Mucosa of descending colon (tissue), 3 donors: ENCODE results near the gene SLIT3. TPM values are rescaled to one million over a fixed set of nuclear protein-coding genes. Genes with fewer than 3 reads are reported as not detected.

ENCODE experiments used
- ATAC-seq: fragments of 200-7000 bp; cut with Tn5 transposase; one replicate; pipeline ENCODE4 v1.9.1; 2020; ENCODE audit warnings: mild to moderate bottlenecking, moderate library complexity
- DNase-seq, 3 donors: peaks; one replicate each; pipeline ENCODE4 v3.0.0-alpha.2; 2020
- H3K36me3 ChIP-seq: fragments of 200-600 bp; one replicate; pipeline ENCODE4 v1.8.0; 2021; ENCODE audit warnings: low read depth, mild to moderate bottlenecking
- H3K4me1 ChIP-seq: fragments of 200-600 bp; one replicate; pipeline ENCODE4 v1.8.0; 2021; ENCODE audit warnings: low read depth, mild to moderate bottlenecking
- H3K4me3 ChIP-seq: fragments of 200-600 bp; one replicate; pipeline ENCODE4 v1.8.0; 2021; ENCODE audit warnings: mild to moderate bottlenecking
- H3K9me3 ChIP-seq: fragments of 200-600 bp; one replicate; pipeline ENCODE4 v1.8.0; 2021; ENCODE audit warnings: mild to moderate bottlenecking
- intact Hi-C, 2 donors: fragments of 100-400 bp; cut with DNase I in 1 of 2; cut with micrococcal nuclease in 1 of 2; formaldehyde crosslinking; loops; one replicate each; pipeline versions ENCODE4 v1.11.0 to v1.11.1; 2022; cut with DNase I, micrococcal nuclease
- total RNA-seq, 3 donors: library from RNA; stranded (reverse); fragmentation: NEBNext Ultra II Directional in 2 of 3; extraction: Animal tissue kit (Norgen Biotek cat#: 25700) in 2 of 3; gene quantifications; one replicate each; pipeline versions ENCODE4 v1.2.1 to v1.2.4, GENCODE V29; 2021 to 2023
- TF ChIP-seq, protein P1 (sequence below): fragments of 200-600 bp; IDR thresholded peaks from one replicate; pipeline ENCODE4 v1.8.0; 2022; ENCODE audit warnings: antibody characterized with exemption, mild to moderate bottlenecking
- donor health status: DM: no; HTN: no; CAD: no; lungs with moderate emphysema.
- donor health status: DM: no; HTN: no; CAD: no.
- donor health status: DM: no; HTN: yes; CAD: no.

Gene SLIT3
- total RNA-seq, 3 donors from 2014 or later, result 4.2 to 25.5 (median 16.1) TPM

DNA sequence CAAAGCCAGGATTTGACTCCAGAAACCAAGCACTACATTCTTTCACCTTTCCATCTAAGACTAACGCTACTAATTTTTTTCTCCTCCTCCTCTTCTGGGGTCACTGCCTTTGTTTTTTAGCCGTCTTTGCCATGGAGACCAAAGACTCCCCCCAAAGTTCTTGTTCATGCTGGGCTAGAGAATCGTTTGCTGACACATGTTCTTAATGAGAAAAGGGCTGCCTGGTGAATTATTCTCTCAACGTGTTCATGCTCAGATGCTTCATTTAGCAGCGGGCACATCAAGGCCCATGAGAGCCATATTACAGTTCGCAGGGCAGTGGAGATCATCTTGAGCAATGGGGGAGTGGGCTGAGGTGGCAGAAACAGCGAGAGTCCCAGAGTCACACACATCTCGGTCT, 134.9 kb downstream of the SLIT3 start:
- ATAC-seq (no peak), DNase-seq (no peak)
- Histone ChIP-seq H3K4me1 (no peaks in the 10 kb centered on the region), H3K9me3 (no peaks in the 10 kb centered on the region), H3K36me3 (no peaks in the 10 kb centered on the region), H3K4me3 (no peak overlapping the region)
- intact Hi-C loops, result no loop called here
- TF ChIP-seq, protein P1, sequence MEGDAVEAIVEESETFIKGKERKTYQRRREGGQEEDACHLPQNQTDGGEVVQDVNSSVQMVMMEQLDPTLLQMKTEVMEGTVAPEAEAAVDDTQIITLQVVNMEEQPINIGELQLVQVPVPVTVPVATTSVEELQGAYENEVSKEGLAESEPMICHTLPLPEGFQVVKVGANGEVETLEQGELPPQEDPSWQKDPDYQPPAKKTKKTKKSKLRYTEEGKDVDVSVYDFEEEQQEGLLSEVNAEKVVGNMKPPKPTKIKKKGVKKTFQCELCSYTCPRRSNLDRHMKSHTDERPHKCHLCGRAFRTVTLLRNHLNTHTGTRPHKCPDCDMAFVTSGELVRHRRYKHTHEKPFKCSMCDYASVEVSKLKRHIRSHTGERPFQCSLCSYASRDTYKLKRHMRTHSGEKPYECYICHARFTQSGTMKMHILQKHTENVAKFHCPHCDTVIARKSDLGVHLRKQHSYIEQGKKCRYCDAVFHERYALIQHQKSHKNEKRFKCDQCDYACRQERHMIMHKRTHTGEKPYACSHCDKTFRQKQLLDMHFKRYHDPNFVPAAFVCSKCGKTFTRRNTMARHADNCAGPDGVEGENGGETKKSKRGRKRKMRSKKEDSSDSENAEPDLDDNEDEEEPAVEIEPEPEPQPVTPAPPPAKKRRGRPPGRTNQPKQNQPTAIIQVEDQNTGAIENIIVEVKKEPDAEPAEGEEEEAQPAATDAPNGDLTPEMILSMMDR, result no peak

DNA sequence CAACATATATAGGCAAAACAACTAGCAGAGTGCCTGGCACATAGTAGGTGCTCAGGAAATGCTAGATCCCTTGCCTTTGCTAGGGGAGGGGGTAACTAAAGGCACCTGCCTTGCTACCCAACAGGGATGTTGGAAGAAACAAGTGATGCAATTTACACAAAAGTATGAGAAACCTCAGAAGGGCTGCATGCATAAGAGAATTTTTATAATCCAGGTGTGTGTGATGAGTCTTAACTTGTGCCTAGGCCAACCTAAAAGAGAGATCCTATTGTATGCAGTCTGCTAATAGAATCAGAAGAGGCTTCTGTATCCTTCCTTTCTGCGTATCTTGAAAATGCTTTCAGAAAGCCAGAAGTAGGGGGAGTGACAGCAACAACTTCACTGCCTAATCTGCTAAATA, 135.9 kb downstream of the SLIT3 start:
- no peak for ATAC-seq
- TF ChIP-seq, protein P1, result no peak
- H3K4me1 ChIP-seq, result no peaks in the 10 kb centered on the region
- H3K4me3 ChIP-seq, result no peak overlapping the region
- no peaks in the 10 kb centered on the region for H3K9me3 ChIP-seq
- DNase-seq, result no peak
- intact Hi-C loops, result no loop called here
- H3K36me3 ChIP-seq, result no peaks in the 10 kb centered on the region

DNA sequence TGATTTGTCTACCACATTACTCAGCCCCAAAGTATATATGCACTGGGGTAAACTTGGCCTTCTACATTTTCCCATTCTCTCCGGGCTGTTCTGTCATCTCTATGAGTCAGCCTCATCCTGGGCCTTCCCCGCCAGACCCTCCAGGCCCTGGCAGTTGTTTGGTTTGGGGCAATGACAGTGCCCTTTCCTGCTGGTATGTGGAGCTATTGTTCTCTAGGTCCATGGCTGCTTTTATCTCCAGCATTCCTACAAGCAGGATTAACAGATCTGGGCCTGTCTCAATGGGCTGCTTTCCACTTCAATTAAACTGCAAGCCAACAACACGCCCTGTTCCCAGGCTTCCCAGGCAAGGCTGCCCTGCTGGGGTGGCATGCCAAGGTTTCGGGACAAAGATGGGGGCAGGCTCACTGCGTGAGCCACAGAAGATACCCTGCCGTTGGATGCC, 136.4 kb downstream of the SLIT3 start:
- TF ChIP-seq, protein P1, result no peak
- Histone ChIP-seq H3K9me3 (peaks cover 2% of the 10 kb centered on the region), H3K36me3 (no peaks in the 10 kb centered on the region), H3K4me1 (no peaks in the 10 kb centered on the region), H3K4me3 (no peak overlapping the region)
- no peak for ATAC-seq
- intact Hi-C loops, result no loop called here
- DNase-seq, result no peak

DNA sequence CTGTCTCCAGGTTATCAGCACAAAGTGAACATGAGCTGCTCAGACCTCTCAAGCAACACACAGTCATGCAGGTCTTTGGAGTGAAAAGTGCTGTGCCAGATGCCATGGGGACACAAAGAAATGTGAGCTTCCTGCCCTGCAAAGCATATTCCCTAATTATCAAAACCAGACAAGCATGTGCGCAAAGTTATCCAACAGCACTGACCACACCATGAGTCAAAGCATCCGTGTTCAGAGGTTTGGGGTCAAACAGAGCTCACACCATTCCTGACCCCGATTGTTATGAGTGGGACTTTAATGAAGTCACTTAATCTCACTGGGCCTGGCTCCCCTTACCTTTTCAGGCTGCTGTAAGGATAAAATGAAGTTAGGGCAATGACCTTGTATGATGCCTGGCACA, 138.5 kb downstream of the SLIT3 start:
- DNase-seq (no peak), ATAC-seq (no peak)
- Histone ChIP-seq H3K4me1 (no peaks in the 10 kb centered on the region), H3K36me3 (no peaks in the 10 kb centered on the region), H3K4me3 (no peak overlapping the region), H3K9me3 (peaks cover 11% of the 10 kb centered on the region)
- TF ChIP-seq, protein P1, result no peak
- intact Hi-C loops, result no loop called here

DNA sequence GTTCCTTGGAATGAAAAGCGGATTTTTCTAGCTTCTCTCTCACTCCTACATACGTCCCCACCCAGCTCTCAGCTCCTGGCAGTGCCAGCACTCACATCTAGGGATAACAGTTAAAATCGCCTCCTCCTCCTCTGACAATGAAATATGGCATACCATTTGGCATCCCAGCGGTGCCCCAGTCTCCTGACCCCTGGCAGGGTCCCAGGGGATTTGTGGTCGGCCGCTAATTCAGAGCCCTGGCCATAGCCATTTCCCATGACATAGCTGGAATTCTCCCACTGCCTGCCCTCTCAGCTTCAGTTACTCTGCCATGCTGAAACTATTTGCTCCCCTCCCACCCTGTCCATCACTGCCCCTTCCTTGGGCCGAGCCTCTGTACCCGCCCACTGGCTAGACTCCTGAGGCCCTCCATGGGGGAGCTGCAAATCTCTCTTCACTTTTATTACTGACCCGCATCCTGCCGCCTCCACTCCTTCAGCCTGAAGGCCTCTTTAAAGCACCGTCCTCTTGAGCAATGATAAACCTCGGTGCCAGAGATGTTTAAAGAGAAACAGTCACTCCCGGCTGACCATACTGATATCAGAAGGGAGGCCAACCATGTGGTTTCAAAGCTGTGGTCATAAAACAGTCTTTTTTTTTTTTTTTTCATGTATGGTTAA, 139.8 kb downstream of the SLIT3 start:
- Histone ChIP-seq H3K9me3 (peaks cover 11% of the 10 kb centered on the region), H3K36me3 (no peaks in the 10 kb centered on the region), H3K4me1 (no peaks in the 10 kb centered on the region), H3K4me3 (no peak overlapping the region)
- intact Hi-C loops, result no loop called here
- DNase-seq, result peak in 2 of 3 donors; percentile 10 to 58
- peak; percentile 19 for ATAC-seq
- TF ChIP-seq, protein P1, result no peak
